Activated naive CD4-positive, alpha-beta T cell treated with anti-CD3 and anti-CD28 coated beads, Interleukin-2, amount 50 U/mL, for 24 hours (primary cell): Measurements from ENCODE around the gene ACBD4.
A peak's percentile ranks its signal among the peaks of the same experiment; 100 is the strongest.

ENCODE experiments used
- H3K27ac Mint-ChIP-seq: one replicate; pipeline ENCODE4 v1.8.0; 2021; ENCODE audit warnings: mild to moderate bottlenecking, mixed read lengths
- H3K27me3 Mint-ChIP-seq: one replicate; pipeline ENCODE4 v1.8.0; 2021; ENCODE audit warnings: mixed read lengths
- H3K36me3 Mint-ChIP-seq: one replicate; pipeline ENCODE4 v1.8.0; 2021; ENCODE audit warnings: mixed read lengths
- H3K4me1 Mint-ChIP-seq: one replicate; pipeline ENCODE4 v1.8.0; 2021; ENCODE audit warnings: mixed read lengths
- H3K4me3 Mint-ChIP-seq: one replicate; pipeline ENCODE4 v1.8.0; 2021; ENCODE audit warnings: mild to moderate bottlenecking, mixed read lengths
- H3K9me3 Mint-ChIP-seq: one replicate; pipeline ENCODE4 v1.8.0; 2021; ENCODE audit warnings: mixed read lengths

The ACBD4 gene

GRCh38 chr17:45149037-45149668 lies 13.7 kb downstream of the ACBD4 start:
- H3K27me3 Mint-ChIP-seq: no peaks in the 10 kb centered on the region
- peak overlapping the region; percentile 100 for H3K27ac Mint-ChIP-seq
- peaks cover 48% of the 10 kb centered on the region for H3K4me1 Mint-ChIP-seq
- peaks cover 3% of the 10 kb centered on the region for H3K36me3 Mint-ChIP-seq
- H3K4me3 Mint-ChIP-seq: peak overlapping the region; percentile 98
- no peaks in the 10 kb centered on the region for H3K9me3 Mint-ChIP-seq

- Mint-ChIP-seq H3K27me3 (no peaks in the 10 kb centered on the region), H3K4me3 (peak overlapping the region; percentile 98), H3K4me1 (peaks cover 46% of the 10 kb centered on the region), H3K27ac (peak overlapping the region; percentile 86), H3K9me3 (no peaks in the 10 kb centered on the region), H3K36me3 (peaks cover 3% of the 10 kb centered on the region)
These were observed 14.5 kb downstream of the ACBD4 start for GRCh38 chr17:45149669-45150664.

GRCh38 chr17:45150911-45151809 lies 15.7 kb downstream of the ACBD4 start:
- Mint-ChIP-seq H3K4me3 (peak overlapping the region; percentile 98), H3K27me3 (no peaks in the 10 kb centered on the region), H3K27ac (peak overlapping the region; percentile 86), H3K36me3 (peaks cover 3% of the 10 kb centered on the region), H3K9me3 (no peaks in the 10 kb centered on the region), H3K4me1 (peaks cover 44% of the 10 kb centered on the region)

GRCh38 chr17:45155029-45155428 lies 19.5 kb downstream of the ACBD4 start:
- Mint-ChIP-seq H3K27ac (no peak overlapping the region), H3K4me3 (peak overlapping the region; percentile 15), H3K27me3 (no peaks in the 10 kb centered on the region), H3K36me3 (peaks cover 3% of the 10 kb centered on the region), H3K9me3 (no peaks in the 10 kb centered on the region), H3K4me1 (peaks cover 53% of the 10 kb centered on the region)

- H3K27ac Mint-ChIP-seq: peak overlapping the region; percentile 76
- H3K9me3 Mint-ChIP-seq: no peaks in the 10 kb centered on the region
- peaks cover 3% of the 10 kb centered on the region for H3K36me3 Mint-ChIP-seq
- H3K27me3 Mint-ChIP-seq: no peaks in the 10 kb centered on the region
- H3K4me3 Mint-ChIP-seq: peak overlapping the region; percentile 15
- H3K4me1 Mint-ChIP-seq: peaks cover 52% of the 10 kb centered on the region
These were observed 20.0 kb downstream of the ACBD4 start for GRCh38 chr17:45155483-45155882.

GRCh38 chr17:45156242-45156641 lies 20.8 kb downstream of the ACBD4 start:
- Mint-ChIP-seq H3K9me3 (no peaks in the 10 kb centered on the region), H3K27ac (peak overlapping the region; percentile 12), H3K27me3 (no peaks in the 10 kb centered on the region), H3K4me1 (peaks cover 47% of the 10 kb centered on the region), H3K4me3 (no peak overlapping the region), H3K36me3 (peaks cover 3% of the 10 kb centered on the region)

- Mint-ChIP-seq H3K4me1 (peaks cover 41% of the 10 kb centered on the region), H3K36me3 (peaks cover 3% of the 10 kb centered on the region), H3K4me3 (peak overlapping the region; percentile 98)
These were observed 25.2 kb downstream of the ACBD4 start for GRCh38 chr17:45160447-45161287.

GRCh38 chr17:45161288-45162024 lies 26.0 kb downstream of the ACBD4 start, which contains the start of gene HEXIM2:
TSS of gene HEXIM2 (plus strand) at chr17:45161875. CDS start at chr17:45162794, 919 bp downstream.
- Mint-ChIP-seq H3K4me3 (peak within 1 kb of the TSS; percentile 98), H3K27ac (peak within 1 kb of the TSS; percentile 99), H3K9me3 (no peaks in the 10 kb centered on the region), H3K27me3 (no peaks in the 10 kb centered on the region), H3K4me1 (peaks cover 33% of the 10 kb centered on the region), H3K36me3 (peaks cover 3% of the 10 kb centered on the region)

More at GRCh38 chr17:45160447-45161287, 25.2 kb downstream of the ACBD4 start:
- Mint-ChIP-seq H3K27me3 (no peaks in the 10 kb centered on the region), H3K9me3 (no peaks in the 10 kb centered on the region), H3K27ac (peak overlapping the region; percentile 99)

- Mint-ChIP-seq H3K9me3 (no peaks in the 10 kb centered on the region), H3K27ac (no peak overlapping the region), H3K27me3 (no peaks in the 10 kb centered on the region), H3K36me3 (peaks cover 3% of the 10 kb centered on the region), H3K4me1 (peaks cover 32% of the 10 kb centered on the region), H3K4me3 (peak overlapping the region; percentile 98)
These were observed 26.7 kb downstream of the ACBD4 start for GRCh38 chr17:45162025-45162687.

- H3K27ac Mint-ChIP-seq: peak overlapping the region; percentile 4
- H3K9me3 Mint-ChIP-seq: no peaks in the 10 kb centered on the region
- no peaks in the 10 kb centered on the region for H3K36me3 Mint-ChIP-seq
- H3K27me3 Mint-ChIP-seq: no peaks in the 10 kb centered on the region
- no peak overlapping the region for H3K4me3 Mint-ChIP-seq
- H3K4me1 Mint-ChIP-seq: peaks cover 10% of the 10 kb centered on the region
These were observed 29.3 kb downstream of the ACBD4 start for GRCh38 chr17:45164734-45165269.

GRCh38 chr17:45168991-45169752 lies 33.7 kb downstream of the ACBD4 start:
- Mint-ChIP-seq H3K9me3 (no peaks in the 10 kb centered on the region), H3K36me3 (no peaks in the 10 kb centered on the region), H3K4me1 (peaks cover 25% of the 10 kb centered on the region), H3K27ac (no peak overlapping the region), H3K27me3 (no peaks in the 10 kb centered on the region), H3K4me3 (no peak overlapping the region)

GRCh38 chr17:45170280-45170930 lies 34.9 kb downstream of the ACBD4 start:
- Mint-ChIP-seq H3K9me3 (no peaks in the 10 kb centered on the region), H3K4me1 (peaks cover 25% of the 10 kb centered on the region), H3K4me3 (no peak overlapping the region), H3K36me3 (no peaks in the 10 kb centered on the region), H3K27me3 (no peaks in the 10 kb centered on the region), H3K27ac (peak overlapping the region; percentile 10)
